ENCODE measurements around the gene DUSP1.

DNA sequence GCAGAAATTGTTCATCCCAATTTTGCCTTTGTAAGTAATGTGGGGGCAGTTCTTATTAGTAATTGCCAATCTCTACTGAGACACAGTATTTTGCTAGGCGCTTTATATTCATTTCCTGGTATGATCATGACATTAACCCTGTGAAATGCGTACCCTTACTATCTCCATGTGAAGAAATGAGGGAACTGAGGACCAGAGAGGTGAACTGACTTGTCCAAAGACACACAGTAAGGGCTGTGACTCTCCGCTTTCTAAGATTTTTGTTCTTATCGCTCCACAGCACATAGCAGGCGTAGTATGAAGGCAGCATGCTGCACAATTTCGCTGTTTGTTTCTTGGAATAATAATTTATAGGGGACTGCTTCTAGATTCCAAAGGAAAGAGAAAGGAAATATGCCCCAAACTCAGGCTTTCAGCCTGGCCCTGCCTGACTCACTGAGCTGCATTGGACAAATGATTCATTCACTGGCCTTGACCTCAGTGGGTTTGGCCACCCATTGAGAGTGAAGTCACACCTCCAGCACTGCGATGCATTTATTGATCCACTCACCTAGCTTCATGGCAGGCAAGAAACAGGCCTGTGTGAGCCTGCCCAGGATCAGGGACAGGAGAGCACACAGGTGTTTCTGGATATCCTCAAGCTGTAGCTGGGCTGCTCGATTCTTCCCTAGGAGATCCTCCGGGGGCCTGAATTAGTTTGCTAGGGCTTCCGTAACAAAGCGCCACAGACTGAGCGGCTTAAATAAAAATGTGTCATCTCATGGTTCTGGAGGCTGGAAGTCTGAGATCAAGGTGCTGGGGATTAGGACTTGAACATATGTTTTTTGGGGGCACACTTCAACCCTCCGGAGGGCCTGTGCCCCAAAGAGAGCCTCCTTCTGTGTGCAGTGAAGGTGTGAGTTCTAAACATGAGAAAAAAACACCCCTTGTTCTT lies 7.2 kb upstream of the DUSP1 start:
- TF ChIP-seq, protein P1, sequence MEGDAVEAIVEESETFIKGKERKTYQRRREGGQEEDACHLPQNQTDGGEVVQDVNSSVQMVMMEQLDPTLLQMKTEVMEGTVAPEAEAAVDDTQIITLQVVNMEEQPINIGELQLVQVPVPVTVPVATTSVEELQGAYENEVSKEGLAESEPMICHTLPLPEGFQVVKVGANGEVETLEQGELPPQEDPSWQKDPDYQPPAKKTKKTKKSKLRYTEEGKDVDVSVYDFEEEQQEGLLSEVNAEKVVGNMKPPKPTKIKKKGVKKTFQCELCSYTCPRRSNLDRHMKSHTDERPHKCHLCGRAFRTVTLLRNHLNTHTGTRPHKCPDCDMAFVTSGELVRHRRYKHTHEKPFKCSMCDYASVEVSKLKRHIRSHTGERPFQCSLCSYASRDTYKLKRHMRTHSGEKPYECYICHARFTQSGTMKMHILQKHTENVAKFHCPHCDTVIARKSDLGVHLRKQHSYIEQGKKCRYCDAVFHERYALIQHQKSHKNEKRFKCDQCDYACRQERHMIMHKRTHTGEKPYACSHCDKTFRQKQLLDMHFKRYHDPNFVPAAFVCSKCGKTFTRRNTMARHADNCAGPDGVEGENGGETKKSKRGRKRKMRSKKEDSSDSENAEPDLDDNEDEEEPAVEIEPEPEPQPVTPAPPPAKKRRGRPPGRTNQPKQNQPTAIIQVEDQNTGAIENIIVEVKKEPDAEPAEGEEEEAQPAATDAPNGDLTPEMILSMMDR (IDR thresholded peaks at IDR 0.05) = no peak
- TF ChIP-seq POLR2AphosphoS5 (IDR thresholded peaks at IDR 0.05; ENCODE audit: insufficient read depth in 1 of 2, low read depth in 1 of 2) = peak in 1 of 2 donors; percentile 11

All from vagina (tissue), 2 donors.